ENCODE measurements around the gene LMOD1. TPM values are rescaled to one million over a fixed set of nuclear protein-coding genes. Genes with fewer than 3 reads are reported as not detected.
A peak's percentile ranks its signal among the peaks of the same experiment; 100 is the strongest.
"Not testable (repeated sequence)": the region's sequence is repeated elsewhere in the genome, so short reads cannot be mapped to it uniquely, and the experiment has no call there.

Gene LMOD1
- total RNA-seq, 1 donor from 2014 or later, result 41.6 TPM

DNA sequence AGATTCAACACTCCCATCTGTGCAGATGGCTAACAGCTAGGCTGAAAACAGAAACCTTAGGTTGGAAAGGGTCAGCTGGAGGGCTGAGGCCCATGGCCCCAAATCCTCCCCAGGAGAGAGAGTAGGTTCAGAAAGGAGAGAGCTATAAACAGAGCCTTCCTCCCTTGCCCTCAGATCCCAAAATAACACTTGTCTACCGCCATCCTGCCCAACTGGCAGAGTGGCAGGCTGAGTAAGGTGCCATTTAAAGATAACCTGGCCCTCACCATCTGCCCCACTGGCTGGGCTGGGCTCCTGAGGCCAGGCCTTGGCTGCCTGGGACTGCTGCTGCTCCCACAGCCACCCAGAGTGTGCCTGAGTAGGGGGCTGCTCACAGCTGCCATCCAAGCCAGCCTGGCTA lies 61.9 kb downstream of the LMOD1 start:
- ATAC-seq, result no peak

DNA sequence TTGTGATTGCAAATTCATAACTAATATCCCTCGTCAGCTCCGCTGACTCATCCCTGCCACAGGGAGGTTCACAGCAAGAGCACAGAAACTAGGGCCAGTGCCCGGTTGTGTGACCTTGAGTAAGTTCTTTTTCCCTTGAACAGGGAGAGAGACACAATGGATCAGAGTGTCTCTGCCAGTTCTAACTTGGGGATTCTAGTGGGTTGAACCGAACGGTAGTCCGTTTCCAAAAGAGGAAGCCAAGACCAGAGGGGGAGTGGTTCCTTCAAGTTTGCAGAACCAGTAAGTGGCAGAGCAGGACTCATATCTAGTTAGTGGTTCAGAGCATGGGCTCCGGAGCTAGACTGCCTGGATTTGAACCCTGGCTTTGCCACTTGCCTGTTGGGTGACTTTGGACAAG lies 62.6 kb downstream of the LMOD1 start:
- ATAC-seq (peak; percentile 21), DNase-seq (ENCODE audit: low spot score) (no peak)
- intact Hi-C loops (cut with DNase I), result no loop called here

More for the DNA sequence above, 61.9 kb downstream of the LMOD1 start:
- intact Hi-C loops (cut with DNase I), result no loop called here
- DNase-seq (ENCODE audit: low spot score), result no peak

DNA sequence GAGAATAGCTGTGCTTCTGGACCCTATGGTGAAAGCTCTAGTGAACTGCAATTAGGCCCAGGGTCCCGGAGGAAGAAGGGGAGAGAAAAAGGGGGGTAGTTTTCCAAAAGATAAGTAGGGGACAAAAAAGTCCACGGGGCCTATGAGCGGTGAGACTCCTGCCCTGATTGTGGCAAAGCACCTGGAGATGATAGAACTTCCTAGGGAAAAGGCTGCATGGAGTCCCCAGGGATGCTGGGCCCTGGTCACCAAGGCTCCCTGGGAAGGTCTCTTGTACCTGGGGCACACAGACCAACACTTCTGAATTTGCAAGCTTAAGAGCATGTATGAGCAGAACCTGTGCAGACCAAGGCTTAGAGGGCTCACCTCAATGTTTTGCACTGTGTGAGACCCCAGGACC lies 63.1 kb downstream of the LMOD1 start:
- intact Hi-C loops (cut with DNase I), result no loop called here
- no peak for DNase-seq (ENCODE audit: low spot score)
- no peak for ATAC-seq

DNA sequence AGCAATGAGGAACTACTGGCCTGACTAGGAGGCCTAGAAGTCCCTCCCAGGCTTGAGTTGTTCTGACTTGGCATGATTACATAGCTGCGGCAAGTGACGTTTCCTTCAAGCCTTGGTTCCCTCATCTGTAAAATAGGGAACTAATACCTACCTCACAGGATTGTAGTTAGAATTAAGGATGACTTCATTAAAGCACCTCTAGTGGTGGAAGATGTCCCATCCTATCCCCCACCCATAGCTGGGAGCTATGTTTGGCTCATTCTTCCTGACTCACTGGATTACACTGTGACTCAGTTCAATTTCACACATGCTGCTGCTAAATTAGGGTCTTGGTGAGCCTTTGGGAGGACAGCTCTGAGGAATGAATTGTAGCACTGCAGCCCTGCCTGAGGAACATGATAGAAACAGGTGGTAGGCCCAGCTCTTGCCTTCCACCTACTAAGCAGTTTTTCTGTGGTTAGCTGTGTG lies 63.6 kb downstream of the LMOD1 start:
- DNase-seq (ENCODE audit: low spot score), result no peak
- peak; percentile 8 for ATAC-seq
- intact Hi-C loops (cut with DNase I), result no loop called here

DNA sequence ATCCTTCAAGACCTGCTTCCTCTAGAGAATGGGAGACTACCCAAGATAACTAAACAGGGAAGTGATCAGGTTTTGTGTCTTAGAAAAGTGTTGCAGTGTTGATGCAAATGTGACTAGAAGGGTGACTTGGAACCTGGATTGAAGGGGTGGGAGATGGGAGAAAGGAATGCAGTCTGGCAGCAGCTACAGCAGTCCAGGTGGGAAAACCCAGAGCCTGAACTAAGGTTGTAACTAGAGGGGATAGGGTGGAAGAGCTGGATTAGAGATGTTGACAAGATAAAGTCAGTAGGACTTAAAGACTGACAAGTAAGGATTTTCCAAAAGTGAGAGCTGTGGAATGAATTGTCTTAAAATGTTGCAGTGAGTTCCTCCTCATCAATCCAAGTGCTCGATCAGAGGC lies 64.7 kb downstream of the LMOD1 start:
- intact Hi-C loops (cut with DNase I), result no loop called here
- no peak for ATAC-seq
- DNase-seq (ENCODE audit: low spot score), result no peak

DNA sequence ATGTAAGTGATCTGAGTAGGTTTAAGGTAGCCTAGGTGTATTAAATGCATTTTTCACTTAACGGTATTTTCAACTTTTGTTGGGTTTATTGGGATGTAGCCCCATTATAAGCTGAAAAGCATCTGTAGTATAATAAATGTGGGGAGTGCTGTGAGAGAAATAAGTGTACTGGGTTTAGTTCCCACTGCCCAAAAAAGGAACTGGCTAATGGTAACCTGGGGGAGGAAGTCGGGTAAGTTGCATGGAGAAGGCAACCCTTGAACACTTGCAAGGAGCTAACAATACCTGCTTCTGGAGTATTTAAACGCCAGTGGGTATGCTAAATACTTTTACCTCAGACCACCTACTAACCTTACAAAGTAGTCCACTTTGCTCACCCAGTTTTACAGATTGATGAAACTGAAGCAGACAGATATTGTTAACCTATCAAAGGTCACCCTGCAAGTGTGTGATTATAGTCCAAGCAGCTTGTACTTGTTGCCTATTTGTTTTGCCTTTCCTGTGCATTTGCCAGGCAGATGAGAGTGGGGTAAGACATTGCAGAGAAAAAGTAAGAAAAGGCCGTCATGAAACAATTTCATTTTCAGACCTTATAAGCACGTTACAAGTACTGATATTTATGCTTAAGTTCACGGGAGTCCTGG lies 65.3 kb downstream of the LMOD1 start:
- no peak for ATAC-seq
- intact Hi-C loops (cut with DNase I), result no loop called here

DNA sequence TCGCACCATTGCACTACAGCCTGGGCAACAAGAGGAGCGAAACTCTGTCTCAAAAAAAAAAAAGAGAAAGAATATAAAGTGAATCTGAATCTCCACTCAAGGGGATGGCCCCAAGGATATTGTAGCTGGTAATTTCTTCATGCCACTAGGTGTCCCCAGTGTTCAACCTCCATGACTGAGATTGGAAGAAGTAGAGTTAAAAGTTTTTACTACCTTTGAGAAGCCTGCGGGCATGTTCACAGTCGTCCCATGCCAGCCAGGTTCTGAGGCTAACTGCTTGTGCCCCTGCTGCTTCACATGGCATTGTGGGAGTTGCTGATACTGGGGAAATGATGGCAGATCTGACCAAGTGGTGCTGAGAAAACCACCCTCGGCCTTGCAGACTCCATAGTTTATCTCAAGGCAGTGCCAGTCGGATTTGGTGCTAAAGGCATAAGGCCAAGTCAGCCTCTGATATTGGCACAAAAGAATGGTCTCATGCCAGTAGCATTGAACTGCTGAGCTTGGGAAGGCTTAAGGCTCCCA lies 68.4 kb downstream of the LMOD1 start:
- intact Hi-C loops (cut with DNase I), result no loop called here
- no peak for DNase-seq (ENCODE audit: low spot score)
- peak; percentile 62 for ATAC-seq

More for the DNA sequence above, 65.3 kb downstream of the LMOD1 start:
- DNase-seq (ENCODE audit: low spot score), result no peak

DNA sequence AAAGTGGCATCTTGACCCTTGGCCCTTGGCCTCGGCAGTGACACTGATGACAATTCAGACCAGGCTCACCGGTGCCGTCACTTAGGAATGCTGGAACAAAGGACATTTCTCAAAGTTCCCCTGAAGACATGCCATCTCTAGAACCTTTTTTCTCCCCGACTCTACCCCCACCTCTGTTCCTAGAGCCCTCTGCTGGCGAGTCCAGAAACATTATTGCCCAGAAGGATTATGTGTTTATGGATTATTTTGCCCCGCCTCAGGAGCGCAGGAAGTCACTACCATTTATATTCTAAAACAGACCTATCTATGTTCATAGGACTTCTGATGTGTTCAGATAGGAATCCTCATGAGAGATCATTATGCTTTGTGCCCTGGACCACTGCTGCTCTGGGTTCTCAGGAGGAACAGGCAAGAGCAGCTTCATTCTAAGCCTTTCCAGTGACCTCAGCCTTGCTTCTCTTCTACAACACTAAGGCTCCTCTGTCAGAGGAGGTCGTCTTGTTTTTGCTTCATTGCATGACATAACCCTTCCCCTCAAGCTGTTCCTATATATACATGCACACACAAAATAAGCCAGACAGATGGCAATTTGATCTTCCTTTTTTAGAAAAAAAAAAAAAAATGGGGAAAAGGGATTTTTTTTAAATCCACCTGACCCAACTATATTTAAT lies 70.1 kb downstream of the LMOD1 start:
- ATAC-seq, result peak; percentile 41
- DNase-seq (ENCODE audit: low spot score), result no peak
- intact Hi-C loops (cut with DNase I), result no loop called here

DNA sequence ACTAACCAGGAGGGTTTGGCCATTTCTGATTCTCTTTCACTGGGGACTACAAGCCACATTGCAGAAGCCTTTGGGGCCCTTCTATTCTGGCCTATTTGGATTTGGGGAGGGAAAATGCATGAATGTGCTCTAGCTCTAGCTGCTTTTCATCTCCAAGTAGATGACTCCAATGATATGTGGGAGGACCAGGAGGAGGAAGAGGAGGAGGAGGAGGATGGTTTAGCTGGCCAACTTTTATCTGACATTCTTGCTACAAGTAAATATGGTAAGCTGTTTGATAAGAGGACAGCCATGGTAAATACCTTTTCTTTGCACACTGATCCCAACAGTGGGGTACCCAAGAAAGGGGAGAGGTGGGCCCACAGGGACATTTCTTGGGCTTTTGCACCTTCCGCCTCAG lies 71.7 kb downstream of the LMOD1 start:
- ATAC-seq (no peak), DNase-seq (ENCODE audit: low spot score) (no peak)
- intact Hi-C loops (cut with DNase I), result no loop called here

DNA sequence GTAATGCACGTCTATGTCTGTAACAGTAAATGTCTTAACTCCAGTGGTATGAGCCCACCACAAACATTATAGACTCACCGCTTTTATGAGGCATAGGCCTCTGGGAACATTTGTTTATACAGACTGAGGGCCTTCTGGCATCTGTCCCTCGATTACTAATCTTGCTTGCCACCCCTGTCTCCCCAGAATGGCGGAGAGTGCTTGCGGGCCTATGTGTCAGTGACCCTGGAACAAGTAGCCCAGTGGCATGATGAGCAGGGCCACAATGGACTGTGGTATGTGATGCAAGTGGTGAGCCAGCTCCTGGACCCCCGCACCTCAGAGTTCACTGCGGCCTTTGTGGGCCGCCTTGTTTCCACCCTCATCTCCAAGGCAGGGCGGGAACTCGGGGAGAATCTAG lies 76.0 kb downstream of the LMOD1 start:
- no peak for DNase-seq (ENCODE audit: low spot score)

DNA sequence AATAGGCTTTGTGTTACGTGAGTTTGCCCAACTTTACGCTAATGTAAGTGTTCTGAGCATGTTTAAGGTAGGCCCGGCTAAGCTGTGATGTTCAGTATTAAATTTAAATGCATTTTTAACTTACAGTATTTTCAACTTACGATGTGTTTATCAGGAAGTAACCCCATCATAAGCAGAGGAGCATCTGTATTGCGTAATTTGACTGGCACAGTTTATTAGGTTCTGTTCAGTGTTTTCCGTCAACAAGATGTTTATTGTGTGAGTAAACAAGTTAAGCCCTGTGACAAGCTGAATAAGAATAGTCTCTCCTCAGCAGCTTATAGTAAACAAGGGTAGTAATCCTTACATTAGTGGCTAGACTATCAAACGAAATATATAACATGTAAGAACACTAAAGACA lies 84.9 kb downstream of the LMOD1 start:
- DNase-seq (ENCODE audit: low spot score), result no peak
- intact Hi-C loops (cut with DNase I), result no loop called here
- no peak for ATAC-seq

More for the DNA sequence above, 76.0 kb downstream of the LMOD1 start:
- intact Hi-C loops (cut with DNase I), result no loop called here
- no peak for ATAC-seq

DNA sequence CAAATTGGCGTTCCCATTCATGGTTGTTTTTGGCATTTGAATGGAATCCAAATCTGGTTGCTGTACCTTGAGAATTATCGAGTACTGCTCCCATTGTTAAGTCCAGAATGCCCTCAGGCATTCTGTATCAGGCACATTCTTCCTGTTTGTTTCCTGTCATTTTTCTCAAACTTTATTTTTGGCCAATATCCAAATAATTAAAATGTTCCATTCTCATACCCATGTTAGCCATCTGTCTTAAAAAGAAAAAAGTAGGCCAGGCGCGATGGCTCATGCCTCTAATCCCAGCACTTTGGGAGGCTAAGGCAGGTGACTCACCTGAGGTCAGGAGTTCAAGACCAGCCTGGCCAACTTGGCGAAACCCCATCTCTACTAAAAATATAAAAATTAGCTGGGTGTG lies 86.9 kb downstream of the LMOD1 start:
- ATAC-seq (no peak), DNase-seq (ENCODE audit: low spot score) (no peak)
- intact Hi-C loops (cut with DNase I), result no loop called here

DNA sequence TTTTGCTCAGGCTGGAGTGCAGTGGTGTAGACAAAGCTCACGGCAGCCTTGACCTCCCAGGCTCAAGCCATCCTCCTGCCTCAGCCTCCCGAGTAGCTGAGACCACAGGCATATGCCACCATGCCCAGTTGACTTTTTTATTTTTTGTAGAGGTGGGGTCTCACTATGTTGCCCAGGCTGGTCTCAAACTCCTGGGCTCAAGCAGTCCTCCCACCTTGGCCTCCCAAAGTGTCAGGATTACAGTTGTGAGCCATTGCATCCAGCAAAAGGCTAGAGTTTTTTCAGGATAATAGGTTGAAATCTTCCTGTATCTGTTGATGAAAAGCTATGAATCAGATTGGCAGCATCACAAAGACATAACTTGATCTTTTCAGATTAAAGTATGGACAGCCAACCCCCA lies 89.6 kb downstream of the LMOD1 start:
- intact Hi-C loops (cut with DNase I); DNase-seq (ENCODE audit: low spot score); ATAC-seq: not testable (repeated sequence)

DNA sequence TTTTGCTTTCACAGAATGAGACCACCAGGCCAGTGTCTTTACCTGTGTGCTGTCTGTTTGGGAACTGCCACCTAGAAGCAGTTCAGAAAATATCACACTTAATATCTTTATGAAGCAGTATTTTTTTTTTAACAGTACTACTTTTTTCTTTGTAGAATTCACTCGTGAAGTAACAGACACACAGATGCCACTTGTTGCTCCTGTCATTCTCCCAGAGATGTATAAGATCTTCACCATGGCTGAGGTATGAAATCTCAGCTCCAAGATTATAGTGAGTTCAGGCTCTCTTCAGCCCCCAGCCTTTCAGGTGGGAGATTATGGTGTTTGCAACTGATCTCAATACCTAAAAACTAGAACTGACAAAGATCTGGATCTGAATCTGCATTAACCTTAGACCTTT lies 94.4 kb downstream of the LMOD1 start:
- intact Hi-C loops (cut with DNase I), result no loop called here
- no peak for DNase-seq (ENCODE audit: low spot score)
- ATAC-seq, result no peak

DNA sequence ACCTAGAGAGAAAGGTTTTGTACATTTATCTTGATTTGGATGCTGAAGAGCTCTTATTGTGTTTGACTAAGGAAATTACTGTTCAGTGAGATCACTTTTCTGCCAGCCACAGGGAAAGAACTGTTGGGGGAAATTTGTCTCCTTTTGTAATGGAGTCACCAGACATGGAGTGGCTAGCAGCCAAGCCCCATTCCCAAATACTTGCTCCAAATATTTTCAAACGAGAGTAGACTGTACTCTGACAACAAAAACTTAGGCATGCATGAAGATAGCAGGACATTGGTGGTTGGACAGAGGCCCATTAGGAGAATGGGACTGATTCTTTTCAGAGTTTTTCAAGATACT lies 96.3 kb downstream of the LMOD1 start:
- ATAC-seq (no peak), DNase-seq (ENCODE audit: low spot score) (no peak)
- intact Hi-C loops (cut with DNase I), result no loop called here

DNA sequence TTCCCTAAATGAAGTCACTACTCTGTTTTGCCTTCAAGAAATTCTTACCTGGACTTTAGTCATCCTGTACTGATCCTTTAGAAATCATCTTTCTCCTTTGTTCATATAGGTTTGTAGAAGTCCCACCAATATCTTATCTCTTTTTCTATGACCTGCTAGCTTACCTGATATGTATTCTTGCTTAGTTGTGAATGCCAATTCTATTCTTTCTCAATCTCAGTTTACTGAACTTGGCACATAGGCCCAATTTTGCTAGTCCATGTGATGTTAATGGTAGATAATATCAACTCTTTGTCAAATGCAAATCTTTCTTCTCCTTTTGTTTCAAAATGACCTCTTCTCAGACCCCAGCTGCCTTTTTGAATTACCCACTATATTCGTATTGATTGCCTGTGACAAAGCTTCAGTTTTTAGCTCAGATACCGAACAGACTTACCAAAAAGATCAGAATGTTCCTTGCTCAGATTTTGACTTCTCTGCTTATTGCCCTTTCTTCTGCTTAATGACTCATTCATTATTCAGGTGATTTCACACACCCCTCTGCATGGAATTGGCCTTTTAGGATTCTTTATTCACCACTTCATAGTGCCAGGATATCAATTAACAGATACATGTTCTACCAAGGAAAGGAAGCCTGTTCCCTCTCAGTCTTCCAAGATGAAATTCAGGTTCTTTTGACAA lies 96.8 kb downstream of the LMOD1 start:
- DNase-seq (ENCODE audit: low spot score) (no peak), ATAC-seq (no peak)
- intact Hi-C loops (cut with DNase I), result no loop called here

DNA sequence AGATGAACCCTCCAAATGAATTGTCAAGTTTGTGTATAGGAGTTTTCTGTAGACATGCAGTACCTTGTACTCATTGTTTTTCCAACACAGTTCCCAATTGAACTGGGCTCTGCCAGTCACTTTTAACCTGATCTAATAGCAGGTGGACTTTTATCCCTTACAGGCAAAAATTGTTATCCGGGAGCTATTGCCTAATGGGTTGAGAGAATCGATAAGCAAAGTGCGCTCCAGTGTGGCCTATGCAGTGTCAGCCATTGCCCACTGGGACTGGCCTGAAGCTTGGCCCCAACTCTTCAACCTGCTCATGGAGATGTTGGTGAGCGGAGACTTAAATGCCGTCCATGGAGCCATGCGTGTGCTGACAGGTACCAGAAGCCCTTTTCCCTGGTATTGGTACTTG lies 98.1 kb downstream of the LMOD1 start:
- no peak for DNase-seq (ENCODE audit: low spot score)
- no peak for ATAC-seq
- intact Hi-C loops (cut with DNase I), result no loop called here

DNA sequence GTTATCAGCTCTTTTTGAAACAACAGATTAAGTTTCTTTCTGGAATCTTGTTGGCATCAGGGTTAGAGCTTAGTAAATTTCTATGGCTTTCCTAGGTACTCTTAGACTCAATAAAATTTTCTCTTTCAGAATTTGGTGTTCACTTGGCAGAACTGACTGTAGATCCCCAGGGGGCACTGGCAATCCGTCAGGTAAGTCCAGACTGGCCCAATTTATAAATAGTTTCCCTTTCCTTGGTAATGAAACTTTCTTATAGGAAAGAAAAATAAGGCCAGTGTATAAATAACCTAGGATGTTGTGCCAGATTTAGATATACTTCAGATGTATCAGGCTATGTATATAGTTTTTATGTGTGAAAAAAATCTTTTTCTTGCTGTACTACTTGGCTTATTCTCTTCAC lies 99.2 kb downstream of the LMOD1 start:
- DNase-seq (ENCODE audit: low spot score) (no peak), ATAC-seq (no peak)
- intact Hi-C loops (cut with DNase I), result no loop called here

Data from sciatic nerve (tissue), 2 donors.